WI38 (cell line): ENCODE data around the gene ACVRL1.

Source experiments
- H3K4me3 ChIP-seq: 2 replicates; pipeline ENCODE4 v1.5.1; 2011; ENCODE audit warnings: low read depth, mild to moderate bottlenecking, control low read depth, low read length
- CTCF ChIP-seq: IDR thresholded peaks from 2 replicates; pipeline ENCODE4 v1.5.1; 2012; ENCODE audit warnings: low read depth, mild to moderate bottlenecking, control low read depth, low read length

The ACVRL1 gene

DNA sequence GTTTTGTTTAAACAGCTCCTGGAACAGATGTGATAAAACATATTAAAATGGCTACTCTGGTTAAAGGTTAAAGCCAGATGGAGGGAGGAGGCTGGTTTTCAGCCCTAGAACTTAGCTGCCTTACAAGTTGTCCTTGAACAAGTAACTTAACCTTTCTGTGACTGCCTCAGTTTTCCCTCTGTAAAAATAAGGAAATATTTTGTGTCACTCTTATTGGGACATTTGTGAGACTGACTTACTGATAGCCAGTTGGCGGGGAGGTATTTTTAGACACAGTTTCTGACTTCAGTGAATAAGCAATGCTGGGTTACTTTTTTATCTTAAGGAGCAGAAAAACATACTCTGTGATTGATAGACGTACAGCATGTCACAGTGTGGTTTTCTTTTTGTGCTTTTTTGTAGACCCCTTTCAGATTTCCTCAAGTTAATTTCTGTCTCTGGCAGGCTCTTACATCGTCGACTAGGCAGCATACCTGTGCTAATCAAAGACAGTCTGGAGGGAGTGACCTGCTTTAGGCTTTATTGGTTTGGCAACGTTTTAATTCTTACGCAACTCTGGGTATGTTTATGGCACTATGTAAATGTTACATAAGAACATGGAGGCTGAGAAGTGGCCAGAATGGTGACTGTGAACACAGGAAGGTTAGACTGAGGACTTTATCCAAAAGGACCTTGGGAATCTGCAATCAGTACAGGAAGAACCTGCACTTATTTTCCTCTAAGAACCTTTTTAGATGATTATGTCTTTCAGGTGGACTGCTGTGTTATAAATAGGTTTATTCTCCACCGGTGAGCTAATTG lies 47.5 kb downstream of the ACVRL1 start:
- H3K4me3 ChIP-seq: no peak overlapping the region
- TF ChIP-seq CTCF: no peak

- TF ChIP-seq CTCF: no peak
- H3K4me3 ChIP-seq: no peak overlapping the region
These were observed 48.4 kb downstream of the ACVRL1 start for GRCh38 chr12:51955702-51956101.

DNA sequence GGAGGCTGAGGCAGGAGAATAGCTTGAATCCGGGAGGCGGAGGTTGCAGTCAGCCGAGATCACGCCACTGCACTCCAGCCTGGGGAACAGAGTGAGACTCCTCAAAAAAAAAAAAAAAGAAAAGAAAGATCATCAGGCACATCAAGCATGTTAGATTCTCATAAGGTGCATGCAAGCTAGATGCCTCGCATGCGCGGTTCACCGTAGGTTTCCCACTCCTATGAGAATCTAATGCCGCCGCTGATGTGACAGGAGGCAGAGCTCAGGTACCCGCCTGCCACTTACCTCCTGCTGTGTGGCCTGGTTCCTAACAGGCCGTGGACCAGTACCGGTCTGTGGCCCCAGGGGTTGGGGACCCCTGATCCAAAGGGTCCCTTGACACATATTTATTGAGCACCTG lies 51.2 kb downstream of the ACVRL1 start:
- TF ChIP-seq CTCF: no peak

DNA sequence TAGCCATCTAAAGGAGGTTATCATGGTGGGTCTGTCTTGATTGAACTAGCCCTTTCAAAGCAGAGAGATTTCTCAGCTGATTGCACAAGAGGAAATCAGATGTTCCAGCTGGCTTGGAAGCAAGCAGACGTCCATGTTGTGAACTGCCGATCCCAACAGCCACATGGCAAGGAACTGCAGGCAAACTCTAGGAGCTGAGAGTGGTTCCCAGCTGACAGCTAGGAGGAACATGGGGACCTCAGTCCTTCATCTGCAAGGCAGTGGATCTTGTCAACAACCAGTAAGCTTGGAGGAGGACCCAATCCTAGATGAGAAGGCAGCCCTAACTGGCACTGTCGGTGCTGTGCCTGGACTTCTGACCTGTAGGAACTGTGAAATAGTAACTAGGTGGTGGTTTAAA lies 51.9 kb downstream of the ACVRL1 start:
- no peak for TF ChIP-seq CTCF
- no peak overlapping the region for H3K4me3 ChIP-seq

More for the DNA sequence above, 51.2 kb downstream of the ACVRL1 start:
- H3K4me3 ChIP-seq: no peak overlapping the region

DNA sequence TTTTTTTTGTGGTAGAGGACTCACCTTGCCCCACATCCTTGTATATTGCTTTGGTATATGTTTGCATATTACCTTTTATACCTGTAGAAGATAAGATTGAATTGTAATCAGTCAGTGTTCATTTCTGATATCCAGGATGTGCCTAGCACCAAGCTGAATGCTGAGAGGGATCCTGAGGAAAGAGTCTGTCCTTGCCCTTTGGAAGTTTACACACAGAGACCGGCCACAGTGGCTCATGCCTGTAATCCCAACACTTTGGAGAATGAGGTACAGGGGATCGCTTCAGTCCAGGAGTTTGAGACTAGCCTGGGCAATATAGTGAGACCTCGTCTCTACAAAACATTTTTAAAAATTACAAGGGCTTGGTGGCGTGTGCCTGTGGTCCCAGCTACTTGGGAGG lies 52.6 kb downstream of the ACVRL1 start:
- no peak for TF ChIP-seq CTCF
- H3K4me3 ChIP-seq: no peak overlapping the region

GRCh38 chr12:51960488-51960887 lies 53.2 kb downstream of the ACVRL1 start:
- no peak overlapping the region for H3K4me3 ChIP-seq
- no peak for TF ChIP-seq CTCF

DNA sequence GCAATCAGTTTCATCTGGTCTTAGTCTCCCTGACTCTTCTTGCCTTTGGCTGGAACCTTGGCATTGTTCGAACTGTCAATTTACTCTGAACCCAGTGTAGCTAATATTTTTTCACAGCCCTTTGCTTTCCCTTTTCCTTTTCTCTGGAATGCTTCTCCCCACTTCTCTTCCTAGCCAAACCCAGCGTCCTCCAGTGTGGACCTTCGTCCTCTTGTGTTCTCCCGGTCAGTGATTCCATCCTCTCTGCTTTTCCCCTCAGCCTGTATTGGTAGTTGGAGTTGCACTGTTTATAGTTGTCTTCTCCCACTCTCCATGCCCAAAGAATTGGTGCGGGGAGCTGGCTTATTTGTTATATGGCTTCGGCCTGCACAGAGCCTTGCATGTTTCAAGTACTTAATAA lies 53.6 kb downstream of the ACVRL1 start:
- TF ChIP-seq CTCF: no peak
- no peak overlapping the region for H3K4me3 ChIP-seq
